CD4-positive, alpha-beta T cell (primary cell): ENCODE results near the gene FAM72C. TPM values are rescaled to one million over a fixed set of nuclear protein-coding genes. Genes with fewer than 3 reads are reported as not detected.
"Not testable (repeated sequence)": the region's sequence is repeated elsewhere in the genome, so short reads cannot be mapped to it uniquely, and the experiment has no call there.

Experiments
- ATAC-seq: fragments of 200-7000 bp; cut with Tn5 transposase; one replicate; pipeline ENCODE4 v1.10.0; 2022; ENCODE audit warnings: mild to moderate bottlenecking; ENCODE audit not compliant: poor library complexity
- CTCF ChIA-PET: fragments of 350-600 bp; sonication (Branson Sonifier 250); formaldehyde crosslinking; loops from one replicate; lab custom pipeline; 2021; ENCODE audit warnings: antibody characterized with exemption, inconsistent platforms; lab: Charles Lee
- POLR2A ChIA-PET: fragments of 350-600 bp; sonication (Branson Sonifier 250); formaldehyde crosslinking; loops from one replicate; lab custom pipeline; 2021; ENCODE audit warnings: antibody characterized with exemption, inconsistent platforms; lab: Charles Lee
- DNase-seq, 14 experiments: peaks; one replicate each; pipeline ENCODE4 v3.0.0-alpha.2; 2013 to 2020; ENCODE audit warnings: mixed read lengths in 2 of 14
- H3K27ac ChIP-seq, 2 donors: one replicate each; pipeline versions ENCODE4 v1.5.1 to v1.7.0; 2013; ENCODE audit warnings: low read length in 2 of 2, low read depth in 1 of 2, mild to moderate bottlenecking in 1 of 2
- H3K27me3 ChIP-seq, 2 experiments: 1 replicate in 1 of 2; 2 replicates in 1 of 2; pipeline versions ENCODE4 v1.6.1 to v1.7.0; 2013; ENCODE audit warnings: low read length in 2 of 2, control low read depth in 1 of 2, mild to moderate bottlenecking in 1 of 2, moderate library complexity in 1 of 2; ENCODE audit not compliant: insufficient read depth in 2 of 2, control insufficient read depth in 1 of 2
- H3K36me3 ChIP-seq: one replicate; pipeline ENCODE4 v1.6.1; 2013; ENCODE audit warnings: low read length, control low read depth; ENCODE audit not compliant: insufficient read depth
- H3K4me1 ChIP-seq: one replicate; pipeline ENCODE4 v1.6.1; 2013; ENCODE audit warnings: low read length, control low read depth; ENCODE audit not compliant: insufficient read depth
- H3K4me3 ChIP-seq: one replicate; pipeline ENCODE4 v1.5.1; 2013; ENCODE audit warnings: mild to moderate bottlenecking, low read length, moderate library complexity
- H3K9me3 ChIP-seq, 2 experiments: 1 replicate in 1 of 2; 2 replicates in 1 of 2; pipeline versions ENCODE4 v1.6.1 to v1.7.0; 2013; ENCODE audit warnings: low read length in 2 of 2, mild to moderate bottlenecking in 2 of 2, control low read depth in 1 of 2, moderate library complexity in 1 of 2; ENCODE audit not compliant: control insufficient read depth in 1 of 2, insufficient read depth in 1 of 2
- H3K27ac Mint-ChIP-seq: one replicate; pipeline ENCODE4 v1.8.0; 2020; ENCODE audit warnings: mixed read lengths
- H3K27me3 Mint-ChIP-seq: one replicate; pipeline ENCODE4 v1.8.0; 2021; ENCODE audit warnings: mixed read lengths
- H3K36me3 Mint-ChIP-seq: one replicate; pipeline ENCODE4 v1.8.0; 2021; ENCODE audit warnings: low read depth, mixed read lengths
- H3K4me1 Mint-ChIP-seq: one replicate; pipeline ENCODE4 v1.8.0; 2021; ENCODE audit warnings: low read depth, mixed read lengths
- H3K4me3 Mint-ChIP-seq: one replicate; pipeline ENCODE4 v1.8.0; 2020; ENCODE audit warnings: mild to moderate bottlenecking, mixed read lengths
- H3K9me3 Mint-ChIP-seq: one replicate; pipeline ENCODE4 v1.8.0; 2020; ENCODE audit warnings: mixed read lengths
- intact Hi-C, 2 experiments: fragments of 100-400 bp; cut with DNase I in 1 of 2; cut with micrococcal nuclease in 1 of 2; formaldehyde crosslinking; loops; one replicate each; pipeline versions ENCODE4 v1.15.1 to v1.9.0; 2023 to 2025; cut with DNase I, micrococcal nuclease
- polyA plus RNA-seq, 2 donors: library from polyadenylated mRNA; unstranded; fragments of 120-200 nt; gene quantifications; one replicate each; pipeline ENCODE4 v1.2.1, GENCODE V29; 2013
- total RNA-seq, 174 experiments: library from RNA in 2 of 174; stranded (reverse) in 2 of 174; gene quantifications; one replicate each; pipeline ENCODE4 v1.2.3 and lab custom pipeline; 2021 to 2026

Gene FAM72C
- total RNA-seq (not detected), total RNA-seq (lab: John Stamatoyannopoulos, UW) (0 to 6.4 (median 0) reads per million in 172 experiments)
- polyA plus RNA-seq (2013, experiment 1 of 2): 0.32 TPM
- polyA plus RNA-seq (2013, experiment 2 of 2): 0.35 TPM

DNA sequence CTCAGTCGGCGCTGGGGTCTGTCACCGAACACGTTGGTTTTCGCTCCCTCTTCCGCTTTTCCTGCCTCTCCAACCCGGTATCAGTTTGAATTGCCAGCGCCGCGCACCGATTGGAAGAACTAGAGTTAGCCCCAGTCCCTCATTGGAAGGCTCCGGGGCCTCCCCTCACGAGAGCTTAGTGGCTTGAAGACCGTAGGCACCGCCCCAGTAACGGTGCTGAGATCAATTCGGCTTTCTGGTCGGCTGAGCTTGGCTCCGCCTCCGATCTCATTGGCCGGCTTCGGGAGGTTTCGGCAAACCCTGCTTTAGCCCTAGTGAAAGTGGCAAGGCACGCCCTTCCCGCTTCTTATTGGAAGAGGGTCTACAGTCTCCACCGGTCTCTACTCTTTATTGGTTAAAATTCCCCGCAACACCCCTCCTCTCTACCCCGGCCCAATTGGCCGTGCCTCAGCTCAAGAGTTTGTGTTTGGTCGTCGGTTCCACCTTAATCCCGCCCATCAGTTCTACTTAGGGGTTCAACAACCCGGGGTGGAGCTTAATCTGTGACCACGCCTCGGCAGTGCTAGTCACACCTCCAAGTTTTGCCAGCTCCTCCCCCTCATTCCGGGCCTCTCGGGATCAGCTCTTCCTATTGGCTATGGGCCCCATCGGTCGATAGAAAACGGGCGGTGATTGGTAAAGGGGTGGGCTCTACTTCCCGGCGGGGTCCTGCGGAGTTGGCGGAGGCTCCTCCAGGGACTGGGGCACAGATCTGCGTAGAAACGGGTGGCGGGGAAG is at the start of gene FAM72C:
FAM72C (minus strand) TSS at position 63 of the 777 bp plus-strand sequence. CDS start 845 bp downstream, outside the sequence.
- DNase-seq, H3K4me1 ChIP-seq, H3K27ac ChIP-seq, H3K27me3 Mint-ChIP-seq, H3K27ac Mint-ChIP-seq, H3K27me3 ChIP-seq, intact Hi-C loops, H3K4me3 Mint-ChIP-seq, H3K36me3 ChIP-seq, CTCF ChIA-PET, POLR2A ChIA-PET, H3K4me3 ChIP-seq, H3K36me3 Mint-ChIP-seq, H3K9me3 Mint-ChIP-seq, H3K4me1 Mint-ChIP-seq, H3K9me3 ChIP-seq: not testable (repeated sequence)
- peak; percentile 83 for ATAC-seq

DNA sequence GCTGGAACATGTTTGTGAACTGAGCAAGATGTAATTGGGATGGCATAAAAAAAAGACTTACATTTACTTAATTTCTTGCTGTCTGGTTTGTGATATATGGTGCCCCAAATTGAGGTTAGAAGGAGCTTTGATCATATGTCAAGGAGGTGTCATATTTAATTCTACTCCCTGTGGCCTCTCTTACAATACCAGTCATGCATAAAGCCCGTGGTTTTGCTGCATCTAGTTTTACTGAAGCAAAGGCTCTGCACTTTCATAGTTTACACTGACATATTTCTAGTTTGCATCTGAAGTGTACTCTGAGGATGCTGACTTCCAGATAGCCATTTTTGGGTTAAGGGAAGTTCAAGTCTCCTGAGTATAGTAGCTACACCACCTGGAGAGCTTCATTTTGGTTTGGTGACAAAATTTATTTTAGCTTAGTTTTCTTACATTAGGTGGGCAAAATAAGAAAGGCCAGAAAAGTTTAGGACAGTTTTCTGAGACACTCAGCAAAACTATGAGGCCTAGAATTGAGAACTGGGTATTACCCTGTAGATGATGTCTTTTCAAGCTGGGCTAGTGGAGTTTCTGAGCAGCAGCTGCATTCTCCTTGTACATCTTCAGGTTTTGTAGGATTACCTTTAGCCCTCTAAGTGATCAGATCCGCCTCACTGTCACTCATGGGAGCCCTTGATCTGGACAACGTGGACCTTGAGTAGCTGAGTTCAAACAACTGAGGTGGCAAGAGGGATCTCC is 48.4 kb upstream of the FAM72C start:
- H3K4me3 Mint-ChIP-seq, H3K36me3 ChIP-seq, H3K27me3 ChIP-seq, intact Hi-C loops, H3K36me3 Mint-ChIP-seq, DNase-seq, H3K9me3 Mint-ChIP-seq, POLR2A ChIA-PET, H3K4me3 ChIP-seq, CTCF ChIA-PET, H3K27me3 Mint-ChIP-seq, H3K4me1 Mint-ChIP-seq, H3K27ac Mint-ChIP-seq, H3K9me3 ChIP-seq, H3K4me1 ChIP-seq, H3K27ac ChIP-seq, ATAC-seq: not testable (repeated sequence)

DNA sequence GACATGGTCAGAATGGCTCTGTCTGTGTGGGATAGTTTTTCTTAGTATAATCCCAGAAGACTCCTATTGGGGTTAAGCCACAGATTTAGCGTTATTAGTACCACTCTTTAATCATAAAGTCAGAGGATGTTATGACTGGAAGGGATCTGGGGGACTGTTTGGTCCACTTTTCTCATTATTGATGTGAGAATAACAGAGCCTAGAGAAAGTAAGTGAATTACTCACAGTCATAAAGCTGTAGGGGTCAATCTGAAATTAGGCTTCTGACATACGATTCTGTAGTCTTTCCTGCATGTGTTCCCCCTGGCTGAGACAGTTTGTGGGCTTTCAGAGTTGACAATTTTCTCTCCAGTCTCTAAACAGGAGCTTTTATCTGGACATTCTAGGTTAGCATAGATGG is 47.3 kb upstream of the FAM72C start:
- not testable (repeated sequence) for H3K36me3 Mint-ChIP-seq, H3K9me3 ChIP-seq, ATAC-seq

DNA sequence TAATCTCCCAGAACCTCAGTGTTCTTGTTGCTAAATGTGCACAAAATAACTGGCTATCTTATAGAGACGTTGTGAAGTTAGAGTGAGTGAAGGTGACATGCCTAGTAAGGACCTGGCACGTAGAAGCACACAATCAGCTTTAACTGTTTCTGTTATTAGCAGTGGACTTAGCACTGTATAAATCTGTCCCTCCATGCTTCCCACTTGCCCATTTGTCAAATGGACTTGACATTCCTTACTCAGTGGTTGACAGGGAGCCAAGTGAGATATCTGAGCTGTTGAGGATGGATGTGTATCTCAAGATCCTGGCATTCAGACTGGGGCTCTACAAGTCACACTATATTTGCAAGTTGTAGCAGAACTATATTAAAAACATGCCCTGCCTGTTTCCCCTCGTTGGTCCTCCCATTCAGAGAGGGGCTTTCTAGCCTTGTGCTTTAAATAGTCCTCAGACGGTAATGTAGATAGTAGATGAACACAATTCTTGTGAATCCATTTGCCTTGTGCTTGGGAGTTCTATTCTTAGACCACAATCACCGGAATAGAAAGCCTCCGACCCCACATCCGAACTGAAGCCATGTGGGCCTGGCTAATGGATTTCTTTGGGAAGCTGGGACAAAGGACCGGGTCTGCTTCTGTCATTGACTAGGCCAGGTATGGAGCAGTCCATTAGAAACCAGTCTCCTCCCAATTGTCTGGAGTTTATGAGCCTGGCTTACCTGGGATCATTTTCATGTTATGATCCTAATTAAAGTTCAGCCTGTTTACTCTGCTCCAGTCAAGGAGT is 43.6 kb upstream of the FAM72C start:
- H3K27ac ChIP-seq, H3K4me1 ChIP-seq, H3K9me3 ChIP-seq, CTCF ChIA-PET, H3K27me3 ChIP-seq, intact Hi-C loops, H3K4me3 Mint-ChIP-seq, H3K27me3 Mint-ChIP-seq, H3K9me3 Mint-ChIP-seq, POLR2A ChIA-PET, H3K36me3 Mint-ChIP-seq, H3K27ac Mint-ChIP-seq, DNase-seq, H3K4me1 Mint-ChIP-seq, H3K36me3 ChIP-seq, ATAC-seq, H3K4me3 ChIP-seq: not testable (repeated sequence)

More for the DNA sequence above, 47.3 kb upstream of the FAM72C start:
- H3K27ac ChIP-seq, DNase-seq, intact Hi-C loops, H3K4me1 ChIP-seq, H3K4me3 Mint-ChIP-seq, H3K27me3 ChIP-seq, CTCF ChIA-PET, H3K4me3 ChIP-seq, H3K27me3 Mint-ChIP-seq, POLR2A ChIA-PET, H3K9me3 Mint-ChIP-seq, H3K36me3 ChIP-seq, H3K4me1 Mint-ChIP-seq, H3K27ac Mint-ChIP-seq: not testable (repeated sequence)

DNA sequence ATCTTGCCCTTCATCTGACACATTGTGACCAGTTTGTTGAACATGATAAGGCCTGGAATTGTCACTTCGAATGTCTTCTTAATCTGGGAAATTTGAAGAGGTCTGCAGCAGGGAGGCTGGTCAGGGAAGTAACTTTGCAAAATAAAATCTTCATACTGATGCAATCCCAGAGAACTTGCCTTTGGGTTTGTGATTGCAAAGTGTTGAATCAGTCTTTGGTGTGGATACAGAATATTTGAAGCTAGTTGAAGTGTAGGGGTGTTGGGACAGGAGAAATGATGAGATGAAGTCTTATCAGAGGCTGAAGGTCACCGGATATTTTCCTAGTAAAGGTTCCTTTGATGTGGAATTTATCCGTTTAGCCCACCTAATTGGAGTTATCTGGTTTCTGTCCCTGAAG is 42.7 kb upstream of the FAM72C start:
- H3K36me3 ChIP-seq, H3K27ac Mint-ChIP-seq, CTCF ChIA-PET, H3K4me1 Mint-ChIP-seq, DNase-seq, H3K27me3 ChIP-seq, H3K27ac ChIP-seq, POLR2A ChIA-PET, H3K9me3 ChIP-seq, H3K4me3 ChIP-seq, H3K9me3 Mint-ChIP-seq, H3K36me3 Mint-ChIP-seq, intact Hi-C loops, H3K4me1 ChIP-seq, H3K27me3 Mint-ChIP-seq, H3K4me3 Mint-ChIP-seq, ATAC-seq: not testable (repeated sequence)

DNA sequence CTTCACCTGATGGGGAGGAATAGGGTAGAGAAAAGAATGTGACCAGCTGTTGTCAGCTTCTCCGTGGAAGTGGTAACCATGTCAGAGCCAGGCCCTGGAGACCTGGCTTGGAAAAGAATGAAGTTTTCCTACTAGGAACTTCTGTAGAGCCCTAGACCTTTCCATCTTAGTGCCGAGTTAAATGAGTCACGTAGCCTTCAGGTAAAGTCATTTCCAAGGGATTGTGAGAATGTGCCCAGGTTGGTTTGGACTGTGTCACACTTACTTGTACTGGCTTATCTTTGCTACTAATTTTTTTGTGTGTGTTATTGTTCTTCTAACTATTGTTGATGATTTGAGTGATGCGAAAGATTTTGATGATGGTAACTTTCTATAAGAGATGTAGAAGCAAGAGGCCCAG is 42.3 kb upstream of the FAM72C start:
- H3K4me1 Mint-ChIP-seq, ATAC-seq, H3K4me3 Mint-ChIP-seq, H3K27ac Mint-ChIP-seq, H3K27ac ChIP-seq, POLR2A ChIA-PET, H3K9me3 Mint-ChIP-seq, H3K36me3 Mint-ChIP-seq, H3K4me3 ChIP-seq, CTCF ChIA-PET, intact Hi-C loops, H3K4me1 ChIP-seq, H3K27me3 Mint-ChIP-seq, H3K36me3 ChIP-seq, DNase-seq, H3K9me3 ChIP-seq, H3K27me3 ChIP-seq: not testable (repeated sequence)
